ENCODE results near the gene MAPK7. TPM values are rescaled to one million over a fixed set of nuclear protein-coding genes. Genes with fewer than 3 reads are reported as not detected.

Gene MAPK7
- total and polyA plus RNA-seq, 2 of the 4 experiments (the other 2 are of a cell fraction), result 9.7 to 25.4 TPM

GRCh38 chr17:19348081-19348650, 30.1 kb upstream of the MAPK7 start:
- no CpG with 5 or more reads among the region's 9 CpGs for WGBS, 2 experiments (ENCODE audit: extremely low coverage in 2 of 2, insufficient read length in 1 of 2)
- peaks cover 5% of the 10 kb centered on the region; the same call in 1 of the 2 replicates for H4K20me1 ChIP-seq (ENCODE audit: insufficient read depth, low read length)
- DNase-seq (no peak), ATAC-seq (ENCODE audit: low read depth) (no peak)
- ChIA-PET POLR2A (ENCODE audit: unreplicated experiment) (no interaction called here), CTCF (no interaction called here)
- intact Hi-C loops (cut with micrococcal nuclease), result no loop called here
- H3K79me1 ChIP-seq (ENCODE audit: low read depth in 1 of 2, low read length in 2 of 2), result peaks cover 0 to 4% of the 10 kb centered on the region in 2 experiments; a peak in 1 of 4 replicates
- TF ChIP-seq USF2 (IDR thresholded peaks at IDR 0.05; ENCODE audit: low read depth, low read length) (no peak), RFX5 (IDR thresholded peaks at IDR 0.05; ENCODE audit: low read depth, low read length) (no peak), RCOR1 (IDR thresholded peaks at IDR 0.05; ENCODE audit: insufficient replicate concordance, low read length) (no peak), MAFK (IDR thresholded peaks at IDR 0.05; ENCODE audit: low read depth, low read length) (no peak), NFE2L2 (IDR thresholded peaks at IDR 0.05; ENCODE audit: low read depth, low read length) (no peak), FOS (IDR thresholded peaks at IDR 0.05; ENCODE audit: low read depth, low read length) (no peak), BHLHE40 (IDR thresholded peaks at IDR 0.05; ENCODE audit: low read depth, low read length) (no peak), CHD1 (IDR thresholded peaks at IDR 0.05; ENCODE audit: low read depth, low read length) (no peak), CEBPB (IDR thresholded peaks at IDR 0.05; ENCODE audit: low read depth, low read length) (no peak), POLR2A (IDR thresholded peaks at IDR 0.05; ENCODE audit: low read depth, low read length) (no peak), RAD21 (IDR thresholded peaks at IDR 0.05; ENCODE audit: low read length) (no peak), SMC3 (IDR thresholded peaks at IDR 0.05; ENCODE audit: low read depth, low read length) (no peak), ELK1 (IDR thresholded peaks at IDR 0.05; ENCODE audit: borderline replicate concordance, low read depth, low read length) (no peak), CTCF (conservative IDR thresholded peaks at IDR 0.05; ENCODE audit: low read depth, low read length) (no peak), MXI1 (IDR thresholded peaks at IDR 0.05; ENCODE audit: borderline replicate concordance, low read depth, low read length) (no peak), MAZ (IDR thresholded peaks at IDR 0.05; ENCODE audit: borderline replicate concordance, low read depth, low read length) (no peak)
- peak overlapping the region; percentile 87 for H3K4ac ChIP-seq (ENCODE audit: low read depth, low read length)
- H2AFZ ChIP-seq (replicated peaks; ENCODE audit: low read length, poor library complexity), result peak overlapping the region; percentile 51
- peak overlapping the region; percentile 89 for H2AK9ac ChIP-seq (replicated peaks; ENCODE audit: low read depth, low read length, poor library complexity)
- H2BK120ac ChIP-seq (ENCODE audit: low read depth, low read length), result no peak overlapping the region; the same call in 1 of the 2 replicates
- H2AK5ac ChIP-seq (ENCODE audit: low read depth, low read length), result peak overlapping the region; percentile 97
- no peak overlapping the region for H4K5ac ChIP-seq (ENCODE audit: low read depth, low read length)
- BruUV-seq (replicated peaks), result no TSS peak
- H3K4me1 ChIP-seq (ENCODE audit: control insufficient read depth, insufficient read depth, low read length), result peaks cover 17% of the 10 kb centered on the region
- H3K56ac ChIP-seq (ENCODE audit: extremely low read depth, insufficient read depth, low read length), result no peak overlapping the region
- dilution Hi-C loops (cut with HindIII; ENCODE audit: low sequenced_read_pairs, unreplicated experiment), result no loop called here
- H3K23ac ChIP-seq (ENCODE audit: low read depth, low read length), result no peak overlapping the region
- H3K27ac ChIP-seq (ENCODE audit: insufficient read depth, low read length), result no peak overlapping the region
- H3K4me3 ChIP-seq (ENCODE audit: insufficient read depth, low read depth, low read length), result no peak overlapping the region
- H3K18ac ChIP-seq (ENCODE audit: low read depth, low read length), result no peak overlapping the region
- peak overlapping the region; percentile 59 for H2BK5ac ChIP-seq (ENCODE audit: low read depth, low read length, poor library complexity, severe bottlenecking)
- in situ Hi-C loops (cut with MboI; ENCODE audit: low sequenced_read_pairs), result no loop called here
- H2BK15ac ChIP-seq (ENCODE audit: low read depth, low read length), result peak overlapping the region; percentile 94; the same call in 1 of the 3 replicates
- H4K91ac ChIP-seq (ENCODE audit: insufficient read depth, low read depth, low read length), result peak overlapping the region; percentile 86; the same call in 1 of the 2 replicates
- peak overlapping the region in 1 of 2 experiments; percentile 56; a peak in 1 of 4 replicates for H4K8ac ChIP-seq (ENCODE audit: low read depth in 2 of 2, low read length in 2 of 2)
- peak overlapping the region; percentile 70 for H3K14ac ChIP-seq (replicated peaks; ENCODE audit: low read depth, low read length)
- H3K9ac ChIP-seq (ENCODE audit: low read depth, low read length), result no peak overlapping the region
- H3K27me3 ChIP-seq (ENCODE audit: control insufficient read depth, insufficient read depth, low read length), result no peaks in the 10 kb centered on the region
- peaks cover 16% of the 10 kb centered on the region for H3K9me1 ChIP-seq (ENCODE audit: insufficient read depth, low read length)
- H3K9me3 ChIP-seq (ENCODE audit: control insufficient read depth, insufficient read depth, low read length), result no peaks in the 10 kb centered on the region
- H3K4me2 ChIP-seq (ENCODE audit: low read depth, low read length), result no peak overlapping the region
- H2BK20ac ChIP-seq (ENCODE audit: low read depth, low read length), result 0 out of 2 replicates have a peak overlapping the region, but pooled peaks have one; percentile 34
- no peaks in the 10 kb centered on the region for H3K36me3 ChIP-seq (ENCODE audit: control insufficient read depth, insufficient read depth, low read length)

All from IMR-90 (cell line).